A549 (cell line): Measurements from ENCODE around the gene FAT1. TPM values are rescaled to one million over a fixed set of nuclear protein-coding genes. Genes with fewer than 3 reads are reported as not detected.

Source experiments
- ATAC-seq, 2 experiments: fragments of 200-7000 bp in 1 of 2; fragments of >200 bp in 1 of 2; cut with Nextera tagmentation in 1 of 2; cut with Tn5 transposase in 1 of 2; 3 replicates each; pipeline versions ENCODE4 v1.8.0 to v1.9.1; 2018 to 2020; ENCODE audit warnings: mild to moderate bottlenecking in 1 of 2, moderate library complexity in 1 of 2
- CTCF ChIA-PET: fragments of 300-600 bp; sonication (Branson Sonifier 250); formaldehyde crosslinking; extraction: SDS; loops from one replicate; lab custom pipeline; 2021; ENCODE audit warnings: antibody characterized with exemption, inconsistent platforms; lab: Yijun Ruan, JAX
- POLR2A ChIA-PET: fragments of 350-600 bp; formaldehyde crosslinking; extraction: SDS; loops from one replicate; lab custom pipeline; 2021; ENCODE audit warnings: antibody characterized with exemption, inconsistent platforms; lab: Yijun Ruan, JAX
- DNase-seq, 2 experiments: peaks; one replicate each; pipeline versions ENCODE4 v3.0.0 to v3.0.0-alpha.2; 2011 to 2016; ENCODE audit warnings: low read depth in 1 of 2, low spot score in 1 of 2
- FAIRE-seq: peaks from 2 replicates; lab custom pipeline; 2011; peaks lifted over from hg19 to GRCh38; lab: Jason Lieb, UNC
- H3K27ac ChIP-seq, 2 experiments: fragments of >200 bp; sonication (Bioruptor Twin); formaldehyde crosslinking; 3 replicates each; pipeline ENCODE4 v1.5.1; 2016 to 2017
- H3K4me1 ChIP-seq: fragments of >200 bp; sonication (Bioruptor Twin); formaldehyde crosslinking; 3 replicates; pipeline ENCODE4 v1.6.1; 2016
- H3K4me2 ChIP-seq: fragments of >200 bp; sonication (Bioruptor Twin); formaldehyde crosslinking; 3 replicates; pipeline ENCODE4 v1.6.1; 2016
- H3K4me3 ChIP-seq: fragments of >200 bp; sonication (Bioruptor Twin); formaldehyde crosslinking; 3 replicates; pipeline ENCODE4 v1.5.1; 2016
- H3K9me3 ChIP-seq: fragments of >200 bp; sonication (Bioruptor Twin); formaldehyde crosslinking; 3 replicates; pipeline ENCODE4 v1.6.1; 2016
- EHMT2 ChIP-seq: fragments of 200-600 bp; sonication (generic); IDR thresholded peaks from 2 replicates; pipeline ENCODE4 v1.6.1; 2016; ENCODE audit warnings: antibody characterized with exemption, low read depth, mild to moderate bottlenecking, moderate library complexity
- FOSL2 ChIP-seq, 2 experiments: fragments of 450-650 bp in 1 of 2; fragments of >200 bp in 1 of 2; sonication (Bioruptor Twin) in 1 of 2; formaldehyde crosslinking; IDR thresholded peaks; 2 replicates each; pipeline versions ENCODE4 v1.5.0 to v1.6.1; 2016 to 2020; ENCODE audit warnings: mild to moderate bottlenecking in 1 of 2, moderate library complexity in 1 of 2
- FOXS1 ChIP-seq: fragments of 250-450 bp; sonication (Bioruptor Pico); IDR thresholded peaks from 2 replicates; pipeline ENCODE4 v1.5.0; 2020; ENCODE audit warnings: mild to moderate bottlenecking, moderate library complexity
- GATA3 ChIP-seq: IDR thresholded peaks from 2 replicates; pipeline ENCODE4 v1.6.1; 2012; ENCODE audit warnings: borderline replicate concordance
- HES2 ChIP-seq: fragments of >200 bp; sonication (Bioruptor Twin); formaldehyde crosslinking; IDR thresholded peaks from 2 replicates; pipeline ENCODE4 v1.6.1; 2016
- JUN ChIP-seq, 2 experiments: fragments of >200 bp; sonication (Bioruptor Twin); formaldehyde crosslinking; IDR thresholded peaks; 2 replicates in 1 of 2; 3 replicates in 1 of 2; pipeline ENCODE4 v1.6.1; 2016 to 2017
- KDM5A ChIP-seq: fragments of 200-600 bp; sonication (generic); IDR thresholded peaks from 2 replicates; pipeline ENCODE4 v1.6.1; 2016; ENCODE audit warnings: antibody characterized with exemption, mild to moderate bottlenecking
- MAFK ChIP-seq: fragments of 450-650 bp; IDR thresholded peaks from 2 replicates; pipeline ENCODE4 v1.6.1; 2014; ENCODE audit not compliant: partially characterized antibody
- MAX ChIP-seq: IDR thresholded peaks from 2 replicates; pipeline ENCODE4 v1.6.1; 2012
- MAZ ChIP-seq: fragments of 150-350 bp; IDR thresholded peaks from 2 replicates; pipeline ENCODE4 v1.6.1; 2014; ENCODE audit warnings: antibody characterized with exemption, low read depth, low read length, borderline replicate concordance
- MYC ChIP-seq: IDR thresholded peaks from 2 replicates; pipeline ENCODE4 v1.6.1; 2012; ENCODE audit warnings: mild to moderate bottlenecking, inconsistent platforms, low read length, improper control_type of control experiment, borderline replicate concordance
- NFE2L2 ChIP-seq: fragments of 150-350 bp; conservative IDR thresholded peaks from 2 replicates; pipeline ENCODE4 v1.6.1; 2014; ENCODE audit warnings: low read length
- NPAS2 ChIP-seq: fragments of 250-450 bp; sonication (Bioruptor Pico); IDR thresholded peaks from 2 replicates; pipeline ENCODE4 v1.8.0; 2022; ENCODE audit warnings: mild to moderate bottlenecking, moderate library complexity, borderline replicate concordance
- NR3C1 ChIP-seq: fragments of >200 bp; sonication (Bioruptor Twin); formaldehyde crosslinking; IDR thresholded peaks from 3 replicates; pipeline ENCODE4 v1.6.1; 2017
- POLR2AphosphoS2 ChIP-seq: conservative IDR thresholded peaks from 2 replicates; pipeline ENCODE4 v1.6.1; 2012; ENCODE audit warnings: low read length, improper control_type of control experiment, inconsistent platforms
- RCOR1 ChIP-seq: fragments of 150-350 bp; IDR thresholded peaks from 2 replicates; pipeline ENCODE4 v1.6.1; 2014; ENCODE audit warnings: antibody characterized with exemption, low read length, low read depth
- RFX5 ChIP-seq: fragments of 450-650 bp; IDR thresholded peaks from 2 replicates; pipeline ENCODE4 v1.7.1; 2014; ENCODE audit warnings: antibody characterized with exemption, mild to moderate bottlenecking, moderate library complexity
- TP53 ChIP-seq: fragments of 250-450 bp; sonication (Bioruptor Pico); IDR thresholded peaks from 2 replicates; pipeline ENCODE4 v1.5.0; 2021; ENCODE audit warnings: mild to moderate bottlenecking, moderate library complexity
- WGBS: methylation state at CpG from one replicate; pipeline ENCODE4 v1.1.6; 2017; ENCODE audit errors: missing lambda C conversion rate; 5-methylcytosine and 5-hydroxymethylcytosine counted together
- polyA plus RNA-seq, 4 experiments: library from polyadenylated mRNA; depleted of rRNA in 3 of 4; stranded (reverse); fragments of >200 nt; fragmentation: RNase III in 1 of 4; extraction: RNeasy Plus Mini Kit Qiagen cat#74134 plus additional on column Dnase treatment in 1 of 4; gene quantifications; 2 replicates in 3 of 4; 3 replicates in 1 of 4; pipeline ENCODE4 v1.2.3, GENCODE V29; 2011 to 2017
- TF ChIP-seq, protein P1 (sequence below): fragments of >200 bp; sonication (Bioruptor Twin); formaldehyde crosslinking; IDR thresholded peaks from 3 replicates; pipeline ENCODE4 v1.5.1; 2016
- TF ChIP-seq, protein P2 (sequence below): fragments of 200-600 bp; sonication (generic); IDR thresholded peaks from 2 replicates; pipeline ENCODE4 v1.6.1; 2016; ENCODE audit warnings: antibody characterized with exemption, mild to moderate bottlenecking, moderate library complexity

The FAT1 gene
- polyA plus RNA-seq, 2 of the 4 experiments (the other 2 are of a cell fraction): 62.2 to 177 TPM

GRCh38 chr4:186684220-186684619, 39.4 kb downstream of the FAT1 start (continued):
- TF ChIP-seq, protein P1, sequence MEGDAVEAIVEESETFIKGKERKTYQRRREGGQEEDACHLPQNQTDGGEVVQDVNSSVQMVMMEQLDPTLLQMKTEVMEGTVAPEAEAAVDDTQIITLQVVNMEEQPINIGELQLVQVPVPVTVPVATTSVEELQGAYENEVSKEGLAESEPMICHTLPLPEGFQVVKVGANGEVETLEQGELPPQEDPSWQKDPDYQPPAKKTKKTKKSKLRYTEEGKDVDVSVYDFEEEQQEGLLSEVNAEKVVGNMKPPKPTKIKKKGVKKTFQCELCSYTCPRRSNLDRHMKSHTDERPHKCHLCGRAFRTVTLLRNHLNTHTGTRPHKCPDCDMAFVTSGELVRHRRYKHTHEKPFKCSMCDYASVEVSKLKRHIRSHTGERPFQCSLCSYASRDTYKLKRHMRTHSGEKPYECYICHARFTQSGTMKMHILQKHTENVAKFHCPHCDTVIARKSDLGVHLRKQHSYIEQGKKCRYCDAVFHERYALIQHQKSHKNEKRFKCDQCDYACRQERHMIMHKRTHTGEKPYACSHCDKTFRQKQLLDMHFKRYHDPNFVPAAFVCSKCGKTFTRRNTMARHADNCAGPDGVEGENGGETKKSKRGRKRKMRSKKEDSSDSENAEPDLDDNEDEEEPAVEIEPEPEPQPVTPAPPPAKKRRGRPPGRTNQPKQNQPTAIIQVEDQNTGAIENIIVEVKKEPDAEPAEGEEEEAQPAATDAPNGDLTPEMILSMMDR: no peak
- no peak for TF ChIP-seq POLR2AphosphoS2

- CTCF ChIA-PET: no interaction called here
- WGBS: 72% methylated on average over 6 of the region's 6 CpGs
- Histone ChIP-seq H3K27ac (peak overlapping the region; percentile 19 to 48; a peak in 3 of 6 replicates), H3K4me3 (no peak overlapping the region), H3K9me3 (no peaks in the 10 kb centered on the region), H3K4me1 (peaks cover 80% of the 10 kb centered on the region), H3K4me2 (peak overlapping the region; percentile 45)
- FAIRE-seq (no peak), DNase-seq (no peak), ATAC-seq (no peak)
- POLR2A ChIA-PET: no interaction called here
- no peak for TF ChIP-seq KDM5A
- no peak for TF ChIP-seq FOXS1 (CRISPR knock-in tag)
- no peak for TF ChIP-seq MAZ
- TF ChIP-seq NR3C1: no peak
- no peak for TF ChIP-seq RFX5
- TF ChIP-seq EHMT2: no peak
- TF ChIP-seq JUN (IDR thresholded peaks at IDR 0.05): no peak
- TF ChIP-seq TP53 (CRISPR knock-in tag): no peak
- no peak for TF ChIP-seq NFE2L2
- no peak for TF ChIP-seq HES2
- no peak for TF ChIP-seq NPAS2 (CRISPR knock-in tag)
- no peak for TF ChIP-seq MYC
- no peak for TF ChIP-seq MAFK
- TF ChIP-seq FOSL2 (IDR thresholded peaks at IDR 0.05): no peak
- no peak for TF ChIP-seq FOSL2 (CRISPR knock-in tag; IDR thresholded peaks at IDR 0.05)
- TF ChIP-seq, protein P2, sequence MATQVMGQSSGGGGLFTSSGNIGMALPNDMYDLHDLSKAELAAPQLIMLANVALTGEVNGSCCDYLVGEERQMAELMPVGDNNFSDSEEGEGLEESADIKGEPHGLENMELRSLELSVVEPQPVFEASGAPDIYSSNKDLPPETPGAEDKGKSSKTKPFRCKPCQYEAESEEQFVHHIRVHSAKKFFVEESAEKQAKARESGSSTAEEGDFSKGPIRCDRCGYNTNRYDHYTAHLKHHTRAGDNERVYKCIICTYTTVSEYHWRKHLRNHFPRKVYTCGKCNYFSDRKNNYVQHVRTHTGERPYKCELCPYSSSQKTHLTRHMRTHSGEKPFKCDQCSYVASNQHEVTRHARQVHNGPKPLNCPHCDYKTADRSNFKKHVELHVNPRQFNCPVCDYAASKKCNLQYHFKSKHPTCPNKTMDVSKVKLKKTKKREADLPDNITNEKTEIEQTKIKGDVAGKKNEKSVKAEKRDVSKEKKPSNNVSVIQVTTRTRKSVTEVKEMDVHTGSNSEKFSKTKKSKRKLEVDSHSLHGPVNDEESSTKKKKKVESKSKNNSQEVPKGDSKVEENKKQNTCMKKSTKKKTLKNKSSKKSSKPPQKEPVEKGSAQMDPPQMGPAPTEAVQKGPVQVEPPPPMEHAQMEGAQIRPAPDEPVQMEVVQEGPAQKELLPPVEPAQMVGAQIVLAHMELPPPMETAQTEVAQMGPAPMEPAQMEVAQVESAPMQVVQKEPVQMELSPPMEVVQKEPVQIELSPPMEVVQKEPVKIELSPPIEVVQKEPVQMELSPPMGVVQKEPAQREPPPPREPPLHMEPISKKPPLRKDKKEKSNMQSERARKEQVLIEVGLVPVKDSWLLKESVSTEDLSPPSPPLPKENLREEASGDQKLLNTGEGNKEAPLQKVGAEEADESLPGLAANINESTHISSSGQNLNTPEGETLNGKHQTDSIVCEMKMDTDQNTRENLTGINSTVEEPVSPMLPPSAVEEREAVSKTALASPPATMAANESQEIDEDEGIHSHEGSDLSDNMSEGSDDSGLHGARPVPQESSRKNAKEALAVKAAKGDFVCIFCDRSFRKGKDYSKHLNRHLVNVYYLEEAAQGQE: no peak
Measured at GRCh38 chr4:186680641-186681040, 43.0 kb downstream of the FAT1 start.

GRCh38 chr4:186676531-186677161, 47.0 kb downstream of the FAT1 start:
- Histone ChIP-seq H3K4me2 (peak overlapping the region; percentile 75), H3K9me3 (no peaks in the 10 kb centered on the region), H3K4me1 (peaks cover 69% of the 10 kb centered on the region), H3K27ac (peak overlapping the region; percentile 53 to 78), H3K4me3 (no peak overlapping the region)
- peak; percentile 76 for TF ChIP-seq MAFK
- peak; percentile 59 for TF ChIP-seq MAX
- TF ChIP-seq RCOR1: no peak
- peak; percentile 51; the same call in 1 of the 2 replicates for TF ChIP-seq GATA3
- TF ChIP-seq FOSL2 (IDR thresholded peaks at IDR 0.05): no peak
- peak; percentile 52 for TF ChIP-seq FOSL2 (CRISPR knock-in tag; IDR thresholded peaks at IDR 0.05)
- POLR2A ChIA-PET: no interaction called here
- WGBS: 0% methylated on average over 1 of the region's 1 CpG
- CTCF ChIA-PET: interaction anchor here (0.8 kb wide), 1 partner anchor 9 kb away, joined by 6 read pairs; no protein-coding TSS in a partner anchor
- ATAC-seq: peak; percentile 90 to 96
- DNase-seq: peak; percentile 15 to 70
- peak; percentile 78 for FAIRE-seq
